GM21360 (cell line): ENCODE results near the gene CTU1.

Experiments
- ATAC-seq: cut with Tn5 transposase; IDR thresholded peaks from one replicate; pipeline ENCODE4 v1.9.1; 2021; ENCODE audit warnings: mild to moderate bottlenecking, moderate library complexity; ENCODE audit not compliant: unreplicated experiment

CTU1 gene

GRCh38 chr19:51107406-51108065 is 673 bp downstream of the CTU1 start:
- peak; percentile 3 for ATAC-seq

- no peak for ATAC-seq
These were observed 4.3 kb downstream of the CTU1 start for GRCh38 chr19:51103926-51104341.

GRCh38 chr19:51102991-51103390 is 5.2 kb downstream of the CTU1 start:
- ATAC-seq = no peak

- no peak for ATAC-seq
These were observed 6.9 kb downstream of the CTU1 start for GRCh38 chr19:51101171-51101865.

- no peak for ATAC-seq
These were observed 7.6 kb downstream of the CTU1 start for GRCh38 chr19:51100601-51101000.

GRCh38 chr19:51099047-51099382 is 9.2 kb downstream of the CTU1 start:
- no peak for ATAC-seq

- ATAC-seq = no peak
These were observed 9.7 kb downstream of the CTU1 start for GRCh38 chr19:51098365-51099046.

GRCh38 chr19:51097796-51098195 is 10.4 kb downstream of the CTU1 start:
- no peak for ATAC-seq

GRCh38 chr19:51097166-51097738 is 11.0 kb downstream of the CTU1 start:
- no peak for ATAC-seq

- ATAC-seq = no peak
These were observed 11.6 kb downstream of the CTU1 start for GRCh38 chr19:51096473-51097165.

- ATAC-seq = no peak
These were observed 13.4 kb downstream of the CTU1 start for GRCh38 chr19:51094696-51095279.

GRCh38 chr19:51093510-51094345 is 14.5 kb downstream of the CTU1 start:
- ATAC-seq = no peak

- ATAC-seq = no peak
These were observed 15.1 kb downstream of the CTU1 start for GRCh38 chr19:51093101-51093500.

- ATAC-seq = no peak
These were observed 16.0 kb downstream of the CTU1 start for GRCh38 chr19:51091895-51092873.

- no peak for ATAC-seq
These were observed 17.1 kb downstream of the CTU1 start for GRCh38 chr19:51091126-51091525.

- no peak for ATAC-seq
These were observed 17.7 kb downstream of the CTU1 start for GRCh38 chr19:51090471-51090870.

- ATAC-seq = no peak
These were observed 18.4 kb downstream of the CTU1 start for GRCh38 chr19:51089786-51090185.

- ATAC-seq = no peak
These were observed 21.9 kb downstream of the CTU1 start for GRCh38 chr19:51086153-51086850.
